Osteocyte (in vitro differentiated cells): ENCODE results near the gene MYO1D. TPM values are rescaled to one million over a fixed set of nuclear protein-coding genes. Genes with fewer than 3 reads are reported as not detected.

Experiments used
- DNase-seq: peaks from one replicate; pipeline ENCODE4 v3.0.0; 2021; ENCODE audit warnings: mixed read lengths; ENCODE audit not compliant: unreplicated experiment; ENCODE audit errors: extremely low spot score
- H3K27ac Mint-ChIP-seq: one replicate; pipeline ENCODE4 v1.8.0; 2021; ENCODE audit warnings: mild to moderate bottlenecking, mixed read lengths; ENCODE audit not compliant: unreplicated experiment
- H3K27me3 Mint-ChIP-seq: one replicate; pipeline ENCODE4 v1.8.0; 2021; ENCODE audit warnings: mixed read lengths; ENCODE audit not compliant: unreplicated experiment
- H3K36me3 Mint-ChIP-seq: one replicate; pipeline ENCODE4 v1.8.0; 2021; ENCODE audit warnings: mixed read lengths; ENCODE audit not compliant: unreplicated experiment
- H3K4me1 Mint-ChIP-seq: one replicate; pipeline ENCODE4 v1.8.0; 2021; ENCODE audit warnings: mixed read lengths; ENCODE audit not compliant: unreplicated experiment
- H3K4me3 Mint-ChIP-seq: one replicate; pipeline ENCODE4 v1.8.0; 2021; ENCODE audit warnings: mild to moderate bottlenecking, moderate library complexity, mixed read lengths; ENCODE audit not compliant: unreplicated experiment
- H3K9me3 Mint-ChIP-seq: one replicate; pipeline ENCODE4 v1.8.0; 2021; ENCODE audit warnings: mixed read lengths; ENCODE audit not compliant: unreplicated experiment
- total RNA-seq: library from RNA; stranded (reverse); gene quantifications from 2 replicates; pipeline ENCODE4 v1.2.1, GENCODE V29; 2021
- TF ChIP-seq, protein P1 (sequence below): fragments of 200-600 bp; sonication (generic); IDR thresholded peaks from 2 replicates; pipeline ENCODE4 v1.5.0; 2021; ENCODE audit warnings: antibody characterized with exemption, mild to moderate bottlenecking, moderate library complexity

MYO1D gene
- total RNA-seq, 1 donor from 2014 or later = 19.1 TPM

DNA sequence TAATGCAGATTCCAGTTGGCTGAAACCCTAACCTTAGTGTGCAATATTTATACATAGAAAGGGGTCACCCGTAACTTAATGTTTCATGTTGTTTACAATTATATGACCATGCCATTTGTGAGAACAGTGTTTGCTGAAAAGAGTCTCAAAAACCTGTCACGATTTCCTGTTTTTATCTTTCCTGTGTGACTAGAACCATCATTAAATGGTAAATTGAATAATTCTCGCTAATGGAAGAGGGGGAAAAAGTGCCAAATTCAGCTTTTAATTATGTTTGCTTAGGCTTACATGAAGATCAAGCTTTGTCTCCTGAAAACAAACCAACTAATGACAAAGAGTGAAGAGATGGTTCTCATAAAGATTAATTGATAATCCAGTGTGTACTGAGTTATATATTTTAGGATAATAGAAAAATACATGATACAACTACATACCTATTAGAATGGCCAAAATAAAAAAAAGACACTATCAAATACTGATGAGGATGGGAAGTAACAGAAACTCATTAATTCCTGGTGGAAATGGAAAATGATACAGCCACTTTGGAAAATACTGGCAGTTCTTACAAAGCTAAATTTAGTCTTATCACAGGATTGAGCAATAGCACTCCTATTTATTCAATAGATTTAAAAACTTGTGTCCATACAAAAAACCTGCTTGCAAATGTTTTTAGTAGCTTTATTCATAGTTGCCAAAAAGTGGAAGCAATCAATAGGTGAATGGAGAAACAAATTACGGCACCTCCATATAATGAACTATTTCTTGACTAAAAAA is 248.5 kb downstream of the MYO1D start:
- TF ChIP-seq, protein P1, sequence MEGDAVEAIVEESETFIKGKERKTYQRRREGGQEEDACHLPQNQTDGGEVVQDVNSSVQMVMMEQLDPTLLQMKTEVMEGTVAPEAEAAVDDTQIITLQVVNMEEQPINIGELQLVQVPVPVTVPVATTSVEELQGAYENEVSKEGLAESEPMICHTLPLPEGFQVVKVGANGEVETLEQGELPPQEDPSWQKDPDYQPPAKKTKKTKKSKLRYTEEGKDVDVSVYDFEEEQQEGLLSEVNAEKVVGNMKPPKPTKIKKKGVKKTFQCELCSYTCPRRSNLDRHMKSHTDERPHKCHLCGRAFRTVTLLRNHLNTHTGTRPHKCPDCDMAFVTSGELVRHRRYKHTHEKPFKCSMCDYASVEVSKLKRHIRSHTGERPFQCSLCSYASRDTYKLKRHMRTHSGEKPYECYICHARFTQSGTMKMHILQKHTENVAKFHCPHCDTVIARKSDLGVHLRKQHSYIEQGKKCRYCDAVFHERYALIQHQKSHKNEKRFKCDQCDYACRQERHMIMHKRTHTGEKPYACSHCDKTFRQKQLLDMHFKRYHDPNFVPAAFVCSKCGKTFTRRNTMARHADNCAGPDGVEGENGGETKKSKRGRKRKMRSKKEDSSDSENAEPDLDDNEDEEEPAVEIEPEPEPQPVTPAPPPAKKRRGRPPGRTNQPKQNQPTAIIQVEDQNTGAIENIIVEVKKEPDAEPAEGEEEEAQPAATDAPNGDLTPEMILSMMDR = no peak
- Mint-ChIP-seq H3K36me3 (no peaks in the 10 kb centered on the region), H3K4me3 (no peak overlapping the region), H3K27me3 (no peaks in the 10 kb centered on the region), H3K27ac (no peak overlapping the region), H3K4me1 (no peaks in the 10 kb centered on the region), H3K9me3 (no peaks in the 10 kb centered on the region)
- no peak for DNase-seq

DNA sequence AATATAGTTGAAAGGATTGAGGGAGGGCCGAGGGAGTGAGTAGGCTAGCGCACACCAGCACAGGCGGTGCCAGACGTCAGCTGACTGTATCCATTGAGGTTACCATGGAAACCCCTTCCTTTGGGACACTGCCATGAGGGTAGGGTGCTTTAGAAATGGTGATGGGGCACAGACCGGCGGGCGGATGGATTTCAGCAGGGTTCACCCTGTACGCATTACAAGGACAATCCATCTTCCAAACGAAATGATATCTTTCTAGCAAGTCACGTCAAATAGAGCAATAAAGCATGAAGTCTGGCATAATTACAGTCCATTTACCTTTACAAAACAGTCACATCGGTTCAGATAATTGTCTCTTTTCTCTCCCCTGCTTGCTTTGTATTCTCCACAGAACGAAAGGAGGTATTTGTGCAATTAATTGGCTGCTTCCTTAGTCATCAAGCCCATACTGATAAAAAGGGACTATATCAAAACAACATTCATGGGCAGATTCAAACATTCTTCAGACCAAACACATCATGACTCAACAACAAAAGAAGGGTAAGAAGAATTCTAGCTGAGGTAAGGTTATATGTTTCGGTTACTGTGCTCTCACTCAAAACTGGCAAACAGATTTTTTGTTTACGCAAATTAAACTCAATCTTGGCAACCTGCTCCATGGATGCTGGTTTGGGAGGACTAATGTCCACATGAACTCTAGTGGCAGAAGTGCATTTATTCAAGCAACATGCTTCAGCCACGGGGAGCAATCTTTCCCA is 249.5 kb downstream of the MYO1D start:
- no peak for DNase-seq
- no peak overlapping the region for H3K4me3 Mint-ChIP-seq
- no peaks in the 10 kb centered on the region for H3K27me3 Mint-ChIP-seq
- no peaks in the 10 kb centered on the region for H3K4me1 Mint-ChIP-seq
- TF ChIP-seq, protein P1 = no peak
- H3K27ac Mint-ChIP-seq = no peak overlapping the region
- no peaks in the 10 kb centered on the region for H3K9me3 Mint-ChIP-seq
- H3K36me3 Mint-ChIP-seq = no peaks in the 10 kb centered on the region

GRCh38 chr17:32626379-32626791 is 250.5 kb downstream of the MYO1D start:
- no peak for DNase-seq
- Mint-ChIP-seq H3K27ac (no peak overlapping the region), H3K4me3 (no peak overlapping the region), H3K27me3 (no peaks in the 10 kb centered on the region), H3K9me3 (no peaks in the 10 kb centered on the region), H3K4me1 (no peaks in the 10 kb centered on the region), H3K36me3 (no peaks in the 10 kb centered on the region)
- TF ChIP-seq, protein P1 = no peak

DNA sequence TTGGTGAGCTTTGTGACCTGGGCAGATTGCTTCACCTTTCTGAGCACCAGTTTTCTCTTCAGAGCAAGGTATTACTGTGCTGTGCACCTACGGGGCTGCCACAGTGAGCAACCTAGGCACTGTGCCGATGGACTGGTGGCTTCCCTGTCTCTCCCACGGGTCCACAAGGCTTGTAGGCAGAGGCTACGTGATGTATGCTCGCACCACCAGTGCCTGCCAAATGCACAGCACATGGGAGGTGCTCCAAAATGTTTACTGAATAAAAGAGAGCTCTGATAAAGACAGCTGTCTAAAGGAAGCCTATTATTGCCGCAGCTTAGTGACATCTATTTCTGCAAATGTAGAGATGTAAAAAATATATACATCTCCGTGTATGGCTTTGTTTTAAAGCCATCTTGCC is 251.0 kb downstream of the MYO1D start:
- Mint-ChIP-seq H3K4me1 (no peaks in the 10 kb centered on the region), H3K27me3 (no peaks in the 10 kb centered on the region), H3K9me3 (no peaks in the 10 kb centered on the region), H3K4me3 (no peak overlapping the region), H3K27ac (no peak overlapping the region), H3K36me3 (no peaks in the 10 kb centered on the region)
- TF ChIP-seq, protein P1 = no peak
- DNase-seq = no peak

GRCh38 chr17:32623196-32623595 is 253.7 kb downstream of the MYO1D start:
- no peaks in the 10 kb centered on the region for H3K27me3 Mint-ChIP-seq

More at GRCh38 chr17:32623196-32623595, 253.7 kb downstream of the MYO1D start:
- Mint-ChIP-seq H3K36me3 (no peaks in the 10 kb centered on the region), H3K4me1 (no peaks in the 10 kb centered on the region), H3K4me3 (no peak overlapping the region), H3K9me3 (no peaks in the 10 kb centered on the region), H3K27ac (no peak overlapping the region)
- TF ChIP-seq, protein P1 = no peak
- no peak for DNase-seq
